ENCODE data around the gene PARN. TPM values are rescaled to one million over a fixed set of nuclear protein-coding genes. Genes with fewer than 3 reads are reported as not detected.

Gene PARN
- total RNA-seq, 4 donors from 2014 or later = 36.6 to 66.8 (median 53.5) TPM

DNA sequence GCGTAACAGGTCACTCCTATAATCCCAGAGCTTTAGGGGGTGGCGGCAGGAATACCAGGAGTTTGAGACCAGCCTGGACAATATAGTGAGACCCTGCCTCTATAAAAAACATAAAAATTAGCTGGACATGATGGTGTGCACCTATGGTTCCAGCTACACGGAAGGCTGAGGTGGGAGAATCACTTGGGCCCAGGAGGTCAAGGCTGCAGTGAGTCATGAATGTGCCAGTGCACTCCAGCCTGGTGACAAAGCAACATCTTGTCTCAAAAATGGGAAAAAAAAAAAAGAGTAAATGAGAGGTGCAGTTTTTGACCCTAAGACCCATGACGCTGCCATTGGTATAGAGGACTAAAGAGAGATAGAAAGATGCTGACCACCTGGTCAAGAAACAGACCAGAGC lies 16.1 kb downstream of the PARN start:
- H3K4me1 ChIP-seq = no peaks in the 10 kb centered on the region
- H3K27me3 ChIP-seq = no peaks in the 10 kb centered on the region
- TF ChIP-seq, protein P1, sequence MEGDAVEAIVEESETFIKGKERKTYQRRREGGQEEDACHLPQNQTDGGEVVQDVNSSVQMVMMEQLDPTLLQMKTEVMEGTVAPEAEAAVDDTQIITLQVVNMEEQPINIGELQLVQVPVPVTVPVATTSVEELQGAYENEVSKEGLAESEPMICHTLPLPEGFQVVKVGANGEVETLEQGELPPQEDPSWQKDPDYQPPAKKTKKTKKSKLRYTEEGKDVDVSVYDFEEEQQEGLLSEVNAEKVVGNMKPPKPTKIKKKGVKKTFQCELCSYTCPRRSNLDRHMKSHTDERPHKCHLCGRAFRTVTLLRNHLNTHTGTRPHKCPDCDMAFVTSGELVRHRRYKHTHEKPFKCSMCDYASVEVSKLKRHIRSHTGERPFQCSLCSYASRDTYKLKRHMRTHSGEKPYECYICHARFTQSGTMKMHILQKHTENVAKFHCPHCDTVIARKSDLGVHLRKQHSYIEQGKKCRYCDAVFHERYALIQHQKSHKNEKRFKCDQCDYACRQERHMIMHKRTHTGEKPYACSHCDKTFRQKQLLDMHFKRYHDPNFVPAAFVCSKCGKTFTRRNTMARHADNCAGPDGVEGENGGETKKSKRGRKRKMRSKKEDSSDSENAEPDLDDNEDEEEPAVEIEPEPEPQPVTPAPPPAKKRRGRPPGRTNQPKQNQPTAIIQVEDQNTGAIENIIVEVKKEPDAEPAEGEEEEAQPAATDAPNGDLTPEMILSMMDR (IDR thresholded peaks at IDR 0.05) = no peak
- no peak for TF ChIP-seq POLR2A (IDR thresholded peaks at IDR 0.05)
- no peak overlapping the region for H3K27ac ChIP-seq
- H3K4me3 ChIP-seq = no peak overlapping the region
- H3K9me3 ChIP-seq = no peaks in the 10 kb centered on the region
- DNase-seq = no peak
- peaks cover 0 to 89% (median 0%) of the 10 kb centered on the region in 3 donors for H3K36me3 ChIP-seq

DNA sequence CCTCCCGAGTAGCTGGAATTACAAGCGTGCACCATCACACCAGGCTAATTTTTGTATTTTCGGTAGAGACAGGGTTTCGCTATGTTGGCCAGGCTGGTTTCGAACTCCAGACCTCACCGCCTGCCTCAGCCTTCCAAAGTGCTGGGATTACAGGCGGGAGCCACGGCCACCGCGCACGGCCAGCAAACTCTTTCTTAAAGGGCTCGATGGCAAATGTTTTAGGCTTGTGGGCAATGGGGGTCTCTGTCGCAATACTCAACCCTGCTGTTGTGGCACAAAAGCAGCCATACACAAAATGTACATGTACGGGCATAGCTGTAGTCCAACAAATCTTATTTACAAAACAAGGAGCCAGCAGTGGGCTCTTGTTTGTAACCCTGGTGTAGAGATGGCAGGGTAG lies 18.4 kb downstream of the PARN start:
- H3K36me3 ChIP-seq = peaks cover 0 to 97% (median 0%) of the 10 kb centered on the region in 3 donors
- no peaks in the 10 kb centered on the region for H3K9me3 ChIP-seq
- TF ChIP-seq, protein P1 (IDR thresholded peaks at IDR 0.05) = no peak
- TF ChIP-seq POLR2A (IDR thresholded peaks at IDR 0.05) = no peak
- no peak overlapping the region for H3K4me3 ChIP-seq
- no peak overlapping the region for H3K27ac ChIP-seq
- DNase-seq = no peak
- H3K4me1 ChIP-seq = no peaks in the 10 kb centered on the region
- no peaks in the 10 kb centered on the region for H3K27me3 ChIP-seq

DNA sequence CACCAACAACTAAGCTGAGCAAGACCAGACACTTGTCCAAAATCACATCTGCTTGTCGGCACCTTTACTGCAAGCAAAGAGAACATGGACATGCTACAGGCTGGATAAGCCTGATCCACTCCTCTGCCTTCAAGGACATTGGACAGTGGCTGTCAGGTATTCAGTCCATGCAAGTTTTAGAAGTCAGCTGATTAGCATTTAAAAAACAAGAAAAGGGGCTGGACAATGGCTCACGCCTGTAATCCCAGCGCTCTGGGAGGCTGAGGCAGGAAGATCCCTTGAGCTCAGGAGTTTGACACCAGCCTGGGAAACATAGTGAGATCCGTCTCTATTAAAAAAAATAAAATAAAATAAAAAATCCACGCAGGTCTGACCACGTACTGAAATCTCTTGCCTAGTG lies 20.3 kb downstream of the PARN start:
- Histone ChIP-seq H3K27ac (peak overlapping the region in 1 of 4 donors; percentile 7), H3K4me3 (no peak overlapping the region), H3K4me1 (no peaks in the 10 kb centered on the region), H3K36me3 (peaks cover 0 to 97% (median 4%) of the 10 kb centered on the region in 3 donors), H3K9me3 (no peaks in the 10 kb centered on the region), H3K27me3 (no peaks in the 10 kb centered on the region)
- no peak for DNase-seq
- TF ChIP-seq, protein P1 (IDR thresholded peaks at IDR 0.05) = no peak
- no peak for TF ChIP-seq POLR2A (IDR thresholded peaks at IDR 0.05)

DNA sequence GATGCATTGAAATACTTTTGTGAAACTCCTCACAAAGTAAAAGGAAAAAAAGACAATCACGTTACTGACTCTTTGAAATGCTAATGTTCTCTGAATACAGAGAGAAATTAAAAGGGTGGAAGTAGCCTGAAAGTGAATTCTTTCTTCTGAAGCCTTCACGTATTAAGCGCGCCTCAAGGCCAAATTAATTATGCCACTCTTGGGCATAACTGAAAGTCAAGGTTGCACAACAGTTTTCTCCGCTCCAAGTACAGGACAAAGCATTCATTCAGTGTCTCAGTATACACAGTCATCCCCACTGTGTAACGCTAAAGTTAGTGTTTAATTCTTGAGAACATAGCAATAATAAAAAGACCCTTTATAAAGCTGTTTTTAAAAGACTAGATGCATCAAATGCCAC lies 21.5 kb downstream of the PARN start:
- Histone ChIP-seq H3K27ac (no peak overlapping the region), H3K36me3 (peaks cover 0 to 99% (median 4%) of the 10 kb centered on the region in 3 donors), H3K4me3 (no peak overlapping the region), H3K4me1 (no peaks in the 10 kb centered on the region), H3K9me3 (no peaks in the 10 kb centered on the region), H3K27me3 (no peaks in the 10 kb centered on the region)
- TF ChIP-seq, protein P1 (IDR thresholded peaks at IDR 0.05) = no peak
- no peak for TF ChIP-seq POLR2A (IDR thresholded peaks at IDR 0.05)
- DNase-seq = no peak

DNA sequence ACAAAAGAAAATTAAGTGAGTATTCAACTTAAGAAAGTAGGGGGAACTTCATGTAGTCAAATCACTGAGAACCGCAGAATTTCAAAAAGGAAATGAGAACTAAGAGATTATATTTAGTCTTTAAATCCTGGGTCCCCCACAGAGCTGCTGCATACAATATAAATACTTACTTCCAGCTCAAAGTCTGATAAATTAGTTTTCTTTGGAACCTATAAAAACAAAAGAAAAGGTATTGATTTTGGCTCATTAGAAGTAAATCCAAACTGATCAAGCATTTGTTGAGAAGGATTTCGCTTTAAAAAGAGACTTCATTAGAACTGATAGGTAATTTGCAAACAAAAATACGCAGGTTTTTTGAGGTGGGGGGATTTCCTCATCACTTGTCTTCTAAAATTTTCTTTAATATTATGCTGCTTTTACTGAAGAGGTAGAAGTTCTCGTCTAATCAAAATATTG lies 21.9 kb downstream of the PARN start:
- H3K4me3 ChIP-seq = no peak overlapping the region
- DNase-seq = no peak
- no peaks in the 10 kb centered on the region for H3K9me3 ChIP-seq
- H3K36me3 ChIP-seq = peaks cover 0 to 99% (median 4%) of the 10 kb centered on the region in 3 donors
- no peaks in the 10 kb centered on the region for H3K27me3 ChIP-seq
- TF ChIP-seq, protein P1 (IDR thresholded peaks at IDR 0.05) = no peak
- TF ChIP-seq POLR2A (IDR thresholded peaks at IDR 0.05) = no peak
- H3K27ac ChIP-seq = no peak overlapping the region
- H3K4me1 ChIP-seq = no peaks in the 10 kb centered on the region

DNA sequence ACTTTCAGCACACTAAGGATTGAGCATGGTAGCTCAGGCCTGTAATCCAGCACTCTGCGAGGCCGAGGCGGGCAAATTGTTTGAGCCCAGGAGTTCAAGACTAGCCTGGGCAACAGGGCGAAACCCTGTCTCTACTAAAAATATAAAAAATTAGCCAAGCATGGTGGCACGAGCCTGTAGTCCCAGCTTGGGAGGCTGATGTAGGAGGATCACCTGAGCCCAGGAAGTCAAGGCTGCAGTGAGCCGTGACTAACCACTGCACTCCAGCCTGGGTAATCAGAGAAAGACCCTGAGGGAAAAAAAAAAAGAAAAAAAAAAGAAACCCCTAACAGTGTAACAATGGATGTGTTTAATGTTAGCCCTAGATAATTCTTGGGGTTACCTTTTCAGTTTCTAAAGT lies 24.0 kb downstream of the PARN start:
- no peaks in the 10 kb centered on the region for H3K27me3 ChIP-seq
- no peaks in the 10 kb centered on the region for H3K4me1 ChIP-seq
- no peaks in the 10 kb centered on the region for H3K9me3 ChIP-seq
- no peak overlapping the region for H3K27ac ChIP-seq
- no peak for TF ChIP-seq POLR2A (IDR thresholded peaks at IDR 0.05)
- TF ChIP-seq, protein P1 (IDR thresholded peaks at IDR 0.05) = no peak
- peaks cover 0 to 100% (median 4%) of the 10 kb centered on the region in 3 donors for H3K36me3 ChIP-seq
- no peak overlapping the region for H3K4me3 ChIP-seq
- DNase-seq = peak in 1 of 3 donors; percentile 31
